ENCODE results near the gene DNAJC5.

The DNAJC5 gene

GRCh38 chr20:63934271-63935068, 39.5 kb downstream of the DNAJC5 start:
- Histone ChIP-seq H3K9me3 (ENCODE audit: insufficient read depth, low read length) (no peaks in the 10 kb centered on the region), H3K9ac (ENCODE audit: insufficient read length, low read depth) (no peak overlapping the region), H3K4me1 (ENCODE audit: insufficient read depth, insufficient read length) (no peaks in the 10 kb centered on the region), H3K27me3 (ENCODE audit: insufficient read depth, insufficient read length) (no peaks in the 10 kb centered on the region), H3K4me3 (ENCODE audit: insufficient read length, low read depth) (no peak overlapping the region), H3K36me3 (ENCODE audit: insufficient read depth, insufficient read length, low read length) (peaks cover 90% of the 10 kb centered on the region)
- TF ChIP-seq SUZ12 (IDR thresholded peaks at IDR 0.05; ENCODE audit: extremely low read depth, insufficient read depth, insufficient read length): no peak
- no peak for TF ChIP-seq ZNF274 (IDR thresholded peaks at IDR 0.05; ENCODE audit: low read depth, low read length)
- TF ChIP-seq YY1 (IDR thresholded peaks at IDR 0.05; ENCODE audit: insufficient read depth, insufficient read length): no peak
- DNase-seq (ENCODE audit: low read depth, low spot score): no peak

GRCh38 chr20:63935447-63935846, 40.5 kb downstream of the DNAJC5 start:
- DNase-seq (ENCODE audit: low read depth, low spot score): no peak
- no peak overlapping the region for H3K9ac ChIP-seq (ENCODE audit: insufficient read length, low read depth)
- peaks cover 3% of the 10 kb centered on the region for H3K4me1 ChIP-seq (ENCODE audit: insufficient read depth, insufficient read length)
- H3K36me3 ChIP-seq (ENCODE audit: insufficient read depth, insufficient read length, low read length): peaks cover 91% of the 10 kb centered on the region
- no peak overlapping the region for H3K4me3 ChIP-seq (ENCODE audit: insufficient read length, low read depth)
- no peaks in the 10 kb centered on the region for H3K9me3 ChIP-seq (ENCODE audit: insufficient read depth, low read length)
- H3K27me3 ChIP-seq (ENCODE audit: insufficient read depth, insufficient read length): no peaks in the 10 kb centered on the region
- TF ChIP-seq ZNF274 (IDR thresholded peaks at IDR 0.05; ENCODE audit: low read depth, low read length) (no peak), SUZ12 (IDR thresholded peaks at IDR 0.05; ENCODE audit: extremely low read depth, insufficient read depth, insufficient read length) (no peak), YY1 (IDR thresholded peaks at IDR 0.05; ENCODE audit: insufficient read depth, insufficient read length) (no peak)

- TF ChIP-seq YY1 (IDR thresholded peaks at IDR 0.05; ENCODE audit: insufficient read depth, insufficient read length) (no peak), ZNF274 (IDR thresholded peaks at IDR 0.05; ENCODE audit: low read depth, low read length) (no peak), SUZ12 (IDR thresholded peaks at IDR 0.05; ENCODE audit: extremely low read depth, insufficient read depth, insufficient read length) (no peak)
- Histone ChIP-seq H3K36me3 (ENCODE audit: insufficient read depth, insufficient read length, low read length) (peaks cover 83% of the 10 kb centered on the region), H3K9ac (ENCODE audit: insufficient read length, low read depth) (no peak overlapping the region), H3K4me1 (ENCODE audit: insufficient read depth, insufficient read length) (peaks cover 10% of the 10 kb centered on the region), H3K4me3 (ENCODE audit: insufficient read length, low read depth) (no peak overlapping the region), H3K27me3 (ENCODE audit: insufficient read depth, insufficient read length) (no peaks in the 10 kb centered on the region), H3K9me3 (ENCODE audit: insufficient read depth, low read length) (no peaks in the 10 kb centered on the region)
- DNase-seq (ENCODE audit: low read depth, low spot score): no peak
These were observed 42.7 kb downstream of the DNAJC5 start for GRCh38 chr20:63937596-63937995.

GRCh38 chr20:63939061-63939935, 44.4 kb downstream of the DNAJC5 start:
- Histone ChIP-seq H3K9ac (ENCODE audit: insufficient read length, low read depth) (no peak overlapping the region), H3K36me3 (ENCODE audit: insufficient read depth, insufficient read length, low read length) (peaks cover 83% of the 10 kb centered on the region)
- no peak for DNase-seq (ENCODE audit: low read depth, low spot score)

GRCh38 chr20:63940071-63940471, 45.1 kb downstream of the DNAJC5 start:
- H3K9me3 ChIP-seq (ENCODE audit: insufficient read depth, low read length): no peaks in the 10 kb centered on the region
- DNase-seq (ENCODE audit: low read depth, low spot score): no peak
- H3K36me3 ChIP-seq (ENCODE audit: insufficient read depth, insufficient read length, low read length): peaks cover 84% of the 10 kb centered on the region
- no peaks in the 10 kb centered on the region for H3K27me3 ChIP-seq (ENCODE audit: insufficient read depth, insufficient read length)
- no peak overlapping the region for H3K9ac ChIP-seq (ENCODE audit: insufficient read length, low read depth)
- no peak for TF ChIP-seq YY1 (IDR thresholded peaks at IDR 0.05; ENCODE audit: insufficient read depth, insufficient read length)
- no peak for TF ChIP-seq ZNF274 (IDR thresholded peaks at IDR 0.05; ENCODE audit: low read depth, low read length)
- peaks cover 20% of the 10 kb centered on the region for H3K4me1 ChIP-seq (ENCODE audit: insufficient read depth, insufficient read length)
- H3K4me3 ChIP-seq (ENCODE audit: insufficient read length, low read depth): no peak overlapping the region

More at GRCh38 chr20:63939061-63939935, 44.4 kb downstream of the DNAJC5 start:
- H3K4me3 ChIP-seq (ENCODE audit: insufficient read length, low read depth): no peak overlapping the region
- TF ChIP-seq YY1 (IDR thresholded peaks at IDR 0.05; ENCODE audit: insufficient read depth, insufficient read length) (no peak), ZNF274 (IDR thresholded peaks at IDR 0.05; ENCODE audit: low read depth, low read length) (no peak), SUZ12 (IDR thresholded peaks at IDR 0.05; ENCODE audit: extremely low read depth, insufficient read depth, insufficient read length) (no peak)
- peaks cover 20% of the 10 kb centered on the region for H3K4me1 ChIP-seq (ENCODE audit: insufficient read depth, insufficient read length)
- H3K9me3 ChIP-seq (ENCODE audit: insufficient read depth, low read length): no peaks in the 10 kb centered on the region
- no peaks in the 10 kb centered on the region for H3K27me3 ChIP-seq (ENCODE audit: insufficient read depth, insufficient read length)

- H3K36me3 ChIP-seq (ENCODE audit: insufficient read depth, insufficient read length, low read length): peaks cover 84% of the 10 kb centered on the region
- peaks cover 20% of the 10 kb centered on the region for H3K4me1 ChIP-seq (ENCODE audit: insufficient read depth, insufficient read length)
- no peak overlapping the region for H3K9ac ChIP-seq (ENCODE audit: insufficient read length, low read depth)
These were observed 45.7 kb downstream of the DNAJC5 start for GRCh38 chr20:63940472-63941266.

More at GRCh38 chr20:63940472-63941266, 45.7 kb downstream of the DNAJC5 start:
- no peaks in the 10 kb centered on the region for H3K27me3 ChIP-seq (ENCODE audit: insufficient read depth, insufficient read length)
- no peak for DNase-seq (ENCODE audit: low read depth, low spot score)
- H3K4me3 ChIP-seq (ENCODE audit: insufficient read length, low read depth): no peak overlapping the region
- no peaks in the 10 kb centered on the region for H3K9me3 ChIP-seq (ENCODE audit: insufficient read depth, low read length)
- TF ChIP-seq SUZ12 (IDR thresholded peaks at IDR 0.05; ENCODE audit: extremely low read depth, insufficient read depth, insufficient read length): no peak
- no peak for TF ChIP-seq YY1 (IDR thresholded peaks at IDR 0.05; ENCODE audit: insufficient read depth, insufficient read length)
